Activated CD8-positive, alpha-beta memory T cell treated with anti-CD3 and anti-CD28 coated beads for 24 hours (primary cell): Measurements from ENCODE around the gene ERFE.
"Not testable (repeated sequence)": the region's sequence is repeated elsewhere in the genome, so short reads cannot be mapped to it uniquely, and the experiment has no call there.

Experiments
- DNase-seq: peaks from one replicate; pipeline ENCODE4 v3.0.0-alpha.2; 2020

ERFE gene

DNA sequence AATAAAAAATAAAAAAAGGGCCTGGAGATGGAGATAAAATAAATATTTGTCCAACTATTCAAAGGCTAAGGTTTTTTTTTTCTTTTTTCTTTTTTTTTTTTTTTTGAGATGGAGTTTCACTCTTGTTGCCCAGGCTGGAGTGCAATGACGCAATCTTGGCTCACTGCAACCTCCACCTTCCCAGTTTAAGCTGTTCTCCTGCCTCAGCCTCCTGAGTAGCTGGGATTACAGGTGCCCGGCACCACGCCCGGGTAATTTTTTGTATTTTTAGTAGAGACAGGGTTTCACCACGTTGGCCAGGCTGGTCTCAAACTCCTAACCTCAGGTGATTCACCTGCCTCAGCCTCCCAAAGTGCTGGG, 12.3 kb downstream of the ERFE start:
- DNase-seq, result not testable (repeated sequence)

DNA sequence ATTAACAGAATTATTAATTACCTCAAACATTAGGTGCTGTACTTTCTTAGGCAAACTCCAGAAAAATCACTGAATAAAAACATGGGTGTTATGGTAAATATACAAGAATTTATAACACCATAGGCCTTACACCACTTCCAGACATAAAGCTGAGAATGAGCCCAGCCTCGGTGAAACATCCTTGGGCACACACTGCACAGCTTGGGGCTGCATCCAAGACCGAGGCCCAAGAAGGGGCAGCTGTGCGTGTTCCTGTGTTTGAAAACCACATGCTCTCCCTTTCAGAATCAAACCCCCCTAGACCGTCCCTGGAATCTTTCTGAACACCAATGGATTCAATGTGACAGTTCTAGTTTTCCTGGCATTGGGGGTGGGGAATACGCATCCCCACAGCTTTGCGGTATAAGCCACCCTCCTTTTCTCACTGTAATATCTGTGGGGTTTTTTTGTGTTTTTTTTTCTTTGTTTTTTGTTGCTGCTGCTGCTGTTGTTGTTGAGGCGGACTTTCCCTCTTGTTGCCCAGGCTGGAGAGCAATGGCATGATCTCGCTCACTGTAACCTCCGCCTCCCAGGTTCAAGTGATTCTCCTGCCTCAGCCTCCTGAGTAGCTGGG, 12.9 kb downstream of the ERFE start:
- DNase-seq, result no peak

DNA sequence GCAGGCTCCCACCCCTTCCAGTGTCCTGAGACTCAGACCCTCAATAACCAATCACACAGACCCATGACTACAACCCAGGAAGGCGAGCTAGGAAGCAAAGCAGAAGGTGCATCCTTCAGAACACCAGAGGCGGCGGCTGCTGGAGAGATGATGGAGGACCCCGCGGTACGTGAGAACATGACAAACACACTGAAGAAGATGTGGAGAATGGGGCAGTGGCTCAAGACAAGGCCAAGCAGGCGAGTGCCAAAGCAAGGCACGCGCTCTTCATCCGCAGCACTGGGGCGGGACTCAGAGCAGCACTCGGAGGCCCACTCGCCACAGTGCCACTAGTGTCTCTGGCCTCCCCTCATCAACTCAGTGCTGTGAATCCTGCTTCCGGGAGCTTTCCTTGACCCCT, 13.7 kb downstream of the ERFE start:
- DNase-seq, result no peak

DNA sequence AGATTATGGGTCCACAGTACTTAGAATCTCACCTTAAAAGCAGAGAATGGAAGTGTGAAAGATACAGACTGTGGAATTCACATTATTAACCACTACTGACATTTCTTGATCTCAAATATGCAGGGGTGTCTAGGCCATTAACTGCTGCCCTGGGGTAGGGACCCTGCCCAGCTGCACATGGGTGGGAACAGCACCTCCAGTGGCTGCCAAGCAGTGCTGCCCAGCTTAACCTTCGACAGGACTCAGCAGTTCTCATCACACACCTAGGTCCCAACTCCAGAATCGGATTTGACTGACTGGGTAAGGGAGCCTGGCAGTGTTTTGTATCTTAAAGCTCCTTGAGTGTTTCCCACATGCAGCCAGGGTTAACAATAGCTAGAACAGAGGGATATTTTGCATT, 14.9 kb downstream of the ERFE start:
- no peak for DNase-seq

DNA sequence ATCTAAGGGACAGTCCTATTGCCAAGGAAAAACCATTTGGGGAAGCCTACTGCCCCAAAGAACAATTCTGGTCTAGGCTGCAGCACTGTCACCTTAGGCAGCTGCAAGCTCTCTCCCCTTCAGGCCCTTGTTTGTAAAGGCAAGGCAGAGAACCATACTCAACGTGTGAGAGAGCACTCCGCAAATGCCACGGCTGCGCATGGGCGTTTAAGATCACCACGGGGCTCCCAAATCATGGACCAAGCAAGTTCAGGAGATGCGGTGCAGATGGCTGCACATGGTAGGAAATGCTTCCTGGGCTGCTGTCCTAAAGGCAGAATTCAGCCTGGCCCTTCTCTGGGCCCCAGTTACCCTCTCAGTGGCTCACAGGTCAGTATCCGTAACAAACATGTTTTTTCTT, 15.5 kb downstream of the ERFE start:
- DNase-seq, result no peak

DNA sequence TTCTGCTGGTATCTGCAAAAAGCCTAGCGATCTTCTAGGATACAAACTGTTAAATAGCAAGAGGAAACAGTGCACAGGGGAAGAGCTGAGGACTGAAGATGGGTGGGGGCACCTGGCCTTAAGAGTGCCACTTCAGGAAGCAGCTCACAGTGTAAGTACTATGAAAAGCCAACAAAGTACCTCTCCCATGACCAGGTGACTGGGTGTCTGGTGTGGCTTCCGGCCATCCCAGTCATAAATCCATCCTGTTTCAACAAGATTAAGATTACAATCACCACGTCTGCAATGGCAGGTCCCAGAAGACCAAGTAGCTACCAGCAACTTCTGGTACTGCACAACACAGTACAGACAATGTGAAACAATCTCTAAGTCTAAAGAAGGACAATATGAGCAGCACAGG, 15.9 kb downstream of the ERFE start:
- DNase-seq, result no peak

DNA sequence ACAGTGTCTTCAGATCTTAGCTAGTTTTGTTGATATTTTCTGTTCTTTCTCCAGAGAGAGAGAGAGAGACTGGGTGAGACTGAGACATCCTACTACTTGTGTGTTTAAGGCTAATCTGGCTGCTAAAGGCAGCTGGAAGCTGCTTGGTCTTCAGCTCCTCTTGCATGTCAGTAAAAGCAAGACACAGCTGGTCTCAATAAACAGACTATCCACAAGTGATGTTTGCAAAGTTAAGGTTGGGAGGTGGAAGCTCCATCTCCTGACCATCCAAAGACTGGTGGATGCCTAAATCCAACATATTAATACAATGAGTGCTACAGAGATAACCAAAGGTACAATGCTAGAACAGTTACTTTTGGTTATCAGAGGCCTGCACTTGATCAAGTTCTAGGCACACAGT, 17.8 kb downstream of the ERFE start:
- DNase-seq, result no peak

DNA sequence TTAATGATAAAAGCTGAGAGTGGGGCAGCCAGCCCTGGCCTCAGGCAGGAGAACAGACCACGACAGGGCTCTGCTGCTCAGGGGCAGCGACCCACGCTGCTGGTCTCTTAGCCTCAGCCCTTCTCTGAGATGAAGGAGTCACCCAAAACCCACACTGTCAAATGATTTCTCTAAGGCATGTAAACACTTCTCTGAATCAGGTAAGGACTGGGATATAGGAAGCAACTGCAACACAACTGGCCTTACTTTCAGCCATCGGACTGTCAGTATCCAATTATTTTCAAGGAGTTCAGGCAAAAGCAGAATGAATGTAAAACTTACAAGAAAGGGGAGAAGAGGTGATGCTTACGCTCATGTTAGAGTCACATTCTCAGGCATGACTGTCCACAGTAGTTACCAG, 21.8 kb downstream of the ERFE start:
- no peak for DNase-seq

DNA sequence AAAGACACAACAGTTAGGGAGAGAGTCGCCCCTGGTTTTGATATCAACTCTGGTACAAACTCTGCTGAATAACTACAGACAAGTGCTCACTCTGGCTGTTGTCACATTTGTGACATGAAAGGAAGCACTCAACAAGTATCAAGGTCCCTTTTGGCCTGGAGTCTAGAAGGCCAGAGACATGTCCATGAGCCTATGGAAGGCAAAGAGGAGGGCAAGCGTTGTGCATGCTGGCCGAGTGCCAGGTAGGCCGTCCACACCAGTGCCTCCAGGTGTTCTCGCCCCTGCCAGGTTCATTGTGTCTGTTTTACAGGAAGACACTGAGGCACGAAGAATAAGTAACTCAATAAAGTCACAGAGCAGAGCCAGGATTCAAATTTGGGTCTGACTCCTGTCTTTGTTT, 23.6 kb downstream of the ERFE start:
- DNase-seq, result no peak

DNA sequence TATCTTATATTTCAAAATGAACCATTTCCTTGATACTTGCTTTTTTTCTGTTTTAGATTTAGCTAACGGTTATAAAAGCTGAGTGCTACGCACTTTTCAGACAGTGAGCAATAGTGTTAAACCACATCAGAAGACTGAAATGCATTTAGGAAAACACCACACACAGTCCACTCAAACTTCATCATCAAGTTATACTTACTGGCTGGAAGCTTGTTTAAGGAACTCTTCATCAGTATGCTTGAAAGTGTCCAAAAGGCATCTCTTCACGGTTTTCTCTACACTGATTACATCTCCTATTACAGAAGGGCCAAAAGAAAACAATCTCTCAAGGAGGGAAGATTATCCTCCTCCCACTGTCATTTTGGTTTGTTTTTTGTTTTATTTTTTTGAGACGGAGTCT, 25.1 kb downstream of the ERFE start:
- no peak for DNase-seq

DNA sequence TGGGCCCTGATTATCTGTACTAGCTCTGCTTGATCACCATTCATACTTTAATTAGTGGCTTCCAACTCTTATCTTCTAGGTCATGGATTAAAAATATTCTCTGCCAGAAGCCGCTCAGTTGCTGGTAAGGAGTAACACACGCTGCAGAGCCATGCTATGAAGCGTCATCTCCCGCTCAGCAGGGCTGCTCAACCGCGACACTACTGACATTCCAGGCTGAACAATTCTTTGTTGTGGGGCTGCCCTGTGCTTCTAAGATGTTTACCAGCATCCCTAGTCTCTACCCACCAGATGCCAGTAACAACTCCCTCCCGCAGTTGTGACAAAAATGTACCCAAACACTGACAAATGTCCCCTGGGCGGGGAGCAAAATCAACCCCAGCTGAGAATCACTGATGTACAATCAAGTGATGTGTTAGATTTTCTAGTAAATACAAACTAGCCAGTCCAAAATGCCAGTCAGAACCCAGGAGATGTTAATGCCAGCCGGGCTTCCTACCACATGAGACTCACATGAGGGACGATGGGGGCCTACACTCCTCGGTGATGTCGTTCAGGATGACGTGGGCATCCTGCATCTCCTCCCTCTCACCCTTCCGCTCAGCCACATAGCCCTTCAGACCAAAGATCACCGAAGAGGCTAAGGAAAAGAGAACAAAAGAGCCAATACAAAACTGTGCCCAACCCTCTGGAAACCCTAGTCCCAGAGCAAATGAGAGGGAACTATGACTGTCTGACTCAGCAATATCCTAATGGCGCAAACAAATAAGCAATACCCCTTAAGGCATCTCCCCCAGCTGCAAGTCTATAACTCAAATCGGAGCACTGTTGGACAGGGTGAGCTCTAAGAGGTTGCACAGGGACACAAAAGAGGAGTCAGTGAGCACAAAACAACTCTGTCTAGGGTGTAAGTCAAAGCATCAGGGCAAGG, 29.1 kb downstream of the ERFE start:
- DNase-seq, result no peak

DNA sequence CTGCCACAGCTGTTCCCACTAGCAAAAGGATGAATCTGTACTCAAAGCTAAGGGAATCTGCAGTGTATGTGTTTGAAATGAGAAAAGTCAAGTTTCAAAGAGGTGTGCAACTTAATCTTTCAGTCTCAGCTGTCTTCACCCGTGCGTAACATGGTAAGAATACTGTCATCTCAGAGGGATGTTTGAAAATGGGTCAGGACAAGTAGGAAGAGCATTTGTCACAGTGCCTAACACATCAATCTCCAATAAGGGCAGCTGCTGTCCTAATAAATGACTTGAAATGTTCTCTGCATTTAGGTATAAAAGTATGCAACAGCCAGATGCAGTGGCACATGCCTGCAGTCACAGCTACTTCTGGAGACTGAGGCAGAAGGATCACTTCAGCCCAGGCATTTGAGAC, 31.7 kb downstream of the ERFE start:
- DNase-seq, result no peak

DNA sequence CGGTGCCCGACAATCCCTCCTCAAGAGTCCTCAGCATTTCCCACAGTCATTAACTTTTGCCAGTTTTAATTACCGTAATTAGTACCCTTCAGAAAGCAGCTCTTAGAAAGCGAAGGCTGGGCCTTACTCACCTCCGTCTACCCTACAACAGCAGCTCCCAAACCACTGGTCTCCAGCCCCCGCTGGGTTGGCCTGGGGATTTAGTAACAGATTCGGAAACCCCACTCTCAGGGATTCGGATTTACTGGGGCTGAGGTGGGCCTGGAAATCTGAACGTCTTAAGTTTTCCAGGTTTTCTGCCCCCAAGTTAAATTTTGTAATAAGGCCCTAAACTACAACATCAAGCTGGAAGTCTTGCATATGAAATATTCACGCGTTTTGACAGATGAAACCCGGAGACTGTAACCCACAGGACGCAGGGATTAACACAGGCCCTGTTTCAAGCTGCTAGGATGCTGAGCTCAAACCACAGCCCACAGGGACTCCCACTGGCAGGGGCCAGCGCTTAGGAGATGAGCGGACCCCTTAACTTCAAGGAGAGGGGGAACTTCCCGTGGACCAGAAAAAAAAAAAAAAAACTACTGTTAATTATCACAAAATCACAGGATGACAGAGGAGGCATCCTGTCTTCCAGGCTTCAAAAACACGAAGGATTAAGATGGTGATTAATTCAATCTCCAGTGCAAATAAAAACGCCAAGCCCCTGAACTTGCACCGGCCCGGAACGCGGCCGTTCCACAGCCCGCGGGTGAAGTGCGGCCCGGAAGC, 43.7 kb downstream of the ERFE start:
- no peak for DNase-seq

DNA sequence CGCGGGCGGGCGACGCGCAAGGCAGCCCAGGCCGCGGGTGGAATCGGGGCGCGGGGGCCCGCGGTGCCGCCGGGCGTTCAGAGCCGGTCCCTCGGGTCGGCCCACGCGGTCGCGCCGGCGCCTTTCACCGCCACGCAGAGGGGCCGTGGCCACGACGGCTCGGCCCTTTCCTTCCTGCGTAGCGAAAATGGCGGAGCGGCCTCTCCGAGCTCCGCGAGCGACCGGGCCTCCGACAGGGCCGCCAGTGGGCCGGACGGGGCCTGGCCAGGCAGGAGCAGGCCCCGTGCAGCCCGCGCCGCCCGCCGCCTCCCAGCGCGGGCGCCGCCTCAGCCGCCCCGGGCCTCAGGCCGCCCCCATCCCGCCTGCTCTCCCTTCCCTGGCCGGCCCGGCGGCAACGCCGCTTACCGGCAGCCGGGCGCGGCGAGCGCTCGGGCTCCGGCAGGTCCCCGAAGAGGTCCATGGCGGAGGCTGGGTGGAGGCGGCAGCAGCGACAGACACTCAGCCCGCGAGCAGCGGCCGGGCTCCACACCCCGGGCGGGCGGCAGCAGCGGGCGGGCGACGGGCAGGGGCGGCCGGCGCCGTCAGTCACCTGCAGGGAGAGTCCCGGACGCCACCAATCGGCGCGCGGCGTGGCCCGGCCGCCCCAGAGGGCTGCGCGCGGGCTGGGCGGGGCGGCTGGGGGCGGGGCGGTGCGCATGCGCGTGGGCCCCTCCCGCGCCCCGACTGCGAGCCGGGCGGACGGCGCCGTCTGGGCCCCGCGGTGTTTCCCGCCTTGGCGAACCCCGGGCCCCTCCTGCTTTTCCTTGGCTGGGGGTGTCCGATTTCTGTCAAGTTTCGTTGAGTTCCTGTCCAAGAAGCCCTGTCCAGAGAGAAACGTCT, 44.6 kb downstream of the ERFE start, which contains the start of gene ILKAP:
Gene ILKAP, minus strand, starts transcription at position 602 of the 879 bp plus-strand sequence. Its CDS starts 142 bp downstream, at position 460.
- DNase-seq, result peak; percentile 94

DNA sequence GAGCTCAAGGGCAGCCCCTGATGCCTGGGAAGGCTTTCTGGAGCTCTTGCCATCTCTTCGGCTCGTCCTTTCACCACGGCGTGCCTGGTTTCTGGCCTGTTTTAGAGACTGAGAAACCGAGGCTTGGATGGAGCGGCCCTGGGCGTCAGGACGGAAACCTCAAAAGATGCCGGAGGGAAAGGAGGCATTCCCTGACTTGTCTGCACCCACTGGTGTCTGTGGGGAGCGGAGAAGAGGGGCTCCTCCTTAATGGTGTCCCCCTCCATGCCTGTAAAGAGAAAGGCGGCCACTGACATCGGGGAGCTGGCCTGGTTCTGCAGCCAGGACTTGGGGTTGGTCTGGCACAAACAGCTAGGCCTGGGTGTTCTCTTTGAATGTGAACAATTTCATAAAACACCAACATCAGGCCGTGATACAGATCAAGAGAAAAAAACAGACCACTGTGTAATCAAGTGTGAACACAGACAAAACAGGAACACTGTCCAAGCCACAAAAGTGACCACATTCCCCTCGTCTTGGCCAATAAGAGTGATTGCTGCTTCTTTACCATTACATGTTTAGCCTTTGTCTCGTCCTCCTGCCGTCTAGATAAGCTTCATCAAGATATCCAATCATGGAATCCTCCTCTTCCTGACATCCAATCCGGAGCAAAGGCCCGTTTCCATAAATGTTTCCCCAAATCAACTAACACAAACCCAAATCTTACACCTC, 45.4 kb downstream of the ERFE start:
- no peak for DNase-seq

DNA sequence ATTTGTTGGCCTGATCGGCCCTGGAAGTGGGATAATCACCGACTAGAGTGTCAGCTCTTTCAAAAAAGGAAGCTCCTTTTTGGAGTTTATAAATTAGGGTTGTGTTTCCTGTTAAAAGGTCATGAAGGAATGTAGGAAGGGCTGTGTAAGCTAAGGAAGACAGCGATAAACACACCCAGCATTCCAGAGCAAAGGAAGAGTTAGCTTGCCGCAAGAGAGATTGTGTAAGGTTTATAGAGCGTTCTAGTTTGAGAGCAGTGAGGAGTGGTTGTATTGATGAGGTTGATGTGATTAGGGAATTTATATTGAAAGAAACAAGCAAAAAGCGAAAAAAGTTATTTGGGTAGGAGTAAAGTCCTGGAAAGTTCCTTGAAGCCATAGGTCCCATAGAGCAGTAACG, 48.2 kb downstream of the ERFE start:
- no peak for DNase-seq

DNA sequence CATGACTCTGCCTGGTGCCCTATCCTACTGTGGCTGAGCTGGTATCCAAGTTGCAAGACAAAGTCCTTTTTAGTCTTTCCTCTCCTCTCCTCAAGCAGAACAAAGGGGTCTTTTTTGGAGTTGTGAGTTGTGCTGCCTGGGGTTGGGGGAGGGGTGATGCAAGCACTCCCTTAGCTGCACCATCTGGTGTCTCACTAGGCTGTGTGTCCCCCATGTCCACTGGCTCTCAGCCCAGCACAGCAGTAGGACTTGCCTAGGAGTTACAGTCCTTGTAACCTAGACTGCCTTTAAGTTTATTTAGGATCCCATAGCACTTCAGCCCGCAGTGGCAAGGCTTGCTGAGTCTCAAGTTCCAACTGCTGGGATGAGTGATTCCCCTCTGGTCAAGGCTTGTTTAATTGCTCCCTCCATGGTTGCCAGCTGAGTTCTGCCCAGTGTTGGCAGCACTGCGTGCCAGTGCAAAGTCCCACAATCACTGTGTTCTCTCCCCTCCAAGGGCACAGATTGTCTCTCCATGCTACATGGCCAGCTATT, 57.9 kb downstream of the ERFE start:
- no peak for DNase-seq
